ENCODE data around the gene MAB21L3.

- no peak for TF ChIP-seq EZH2 (IDR thresholded peaks at IDR 0.05)
- no peak for TF ChIP-seq FOXP2 (optimal IDR thresholded peaks at IDR 0.05; ENCODE audit: control extremely low read depth, extremely low read length, insufficient read depth)
These were observed 53.0 kb downstream of the MAB21L3 start for GRCh38 chr1:116164150-116164549.
